RPMI8226 (cell line): ENCODE data around the gene LRRC27.
"Not testable (repeated sequence)": the region's sequence is repeated elsewhere in the genome, so short reads cannot be mapped to it uniquely, and the experiment has no call there.

Experiments
- DNase-seq: peaks from one replicate; pipeline ENCODE4 v3.0.0-alpha.2; 2015

LRRC27 gene

DNA sequence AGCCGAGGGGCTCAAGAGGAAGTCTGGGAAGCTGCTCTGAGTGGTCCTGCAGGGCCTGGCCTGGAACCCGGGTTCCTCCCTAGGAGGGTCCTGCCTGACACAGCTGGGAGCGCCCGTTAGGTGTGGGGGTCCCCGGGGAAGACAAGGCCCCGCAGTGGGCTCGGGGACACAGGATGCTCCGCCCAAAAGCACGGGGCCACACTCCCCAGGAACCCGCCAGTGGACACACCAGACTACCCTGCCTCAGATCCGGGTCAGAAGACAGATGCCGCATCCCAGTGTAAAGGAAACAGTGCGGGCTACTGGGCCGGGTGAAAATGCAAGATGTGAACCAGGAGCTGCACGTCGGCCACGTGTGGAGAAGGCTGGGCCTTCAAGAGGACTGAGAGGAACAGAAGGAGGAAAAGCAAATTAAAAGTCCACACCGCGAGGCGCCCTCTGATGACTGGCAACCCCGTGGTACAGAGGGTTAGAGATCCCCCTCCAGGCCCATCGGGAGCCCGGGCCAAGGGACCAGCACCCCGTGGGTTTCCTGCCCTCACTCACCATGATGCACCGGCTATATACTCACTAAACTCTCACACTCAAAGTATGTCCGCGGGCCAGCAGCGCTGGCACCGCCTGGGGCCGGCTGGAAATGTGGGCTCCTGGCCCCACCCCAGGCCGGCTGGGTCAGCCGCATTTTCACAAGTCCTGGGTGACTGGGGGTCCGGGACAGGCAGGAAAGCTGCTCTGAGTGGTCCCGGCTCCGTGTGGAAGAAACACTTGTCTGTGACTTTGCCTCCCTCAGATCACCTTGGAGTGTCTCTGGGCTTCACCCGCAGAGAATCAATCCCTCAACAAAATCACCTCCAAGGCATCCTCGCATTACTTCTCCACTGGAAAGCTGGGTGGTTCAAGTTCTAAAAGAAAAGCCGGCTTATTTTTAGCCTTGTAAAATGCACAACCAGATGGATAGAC lies 30.3 kb upstream of the LRRC27 start:
- DNase-seq = no peak

DNA sequence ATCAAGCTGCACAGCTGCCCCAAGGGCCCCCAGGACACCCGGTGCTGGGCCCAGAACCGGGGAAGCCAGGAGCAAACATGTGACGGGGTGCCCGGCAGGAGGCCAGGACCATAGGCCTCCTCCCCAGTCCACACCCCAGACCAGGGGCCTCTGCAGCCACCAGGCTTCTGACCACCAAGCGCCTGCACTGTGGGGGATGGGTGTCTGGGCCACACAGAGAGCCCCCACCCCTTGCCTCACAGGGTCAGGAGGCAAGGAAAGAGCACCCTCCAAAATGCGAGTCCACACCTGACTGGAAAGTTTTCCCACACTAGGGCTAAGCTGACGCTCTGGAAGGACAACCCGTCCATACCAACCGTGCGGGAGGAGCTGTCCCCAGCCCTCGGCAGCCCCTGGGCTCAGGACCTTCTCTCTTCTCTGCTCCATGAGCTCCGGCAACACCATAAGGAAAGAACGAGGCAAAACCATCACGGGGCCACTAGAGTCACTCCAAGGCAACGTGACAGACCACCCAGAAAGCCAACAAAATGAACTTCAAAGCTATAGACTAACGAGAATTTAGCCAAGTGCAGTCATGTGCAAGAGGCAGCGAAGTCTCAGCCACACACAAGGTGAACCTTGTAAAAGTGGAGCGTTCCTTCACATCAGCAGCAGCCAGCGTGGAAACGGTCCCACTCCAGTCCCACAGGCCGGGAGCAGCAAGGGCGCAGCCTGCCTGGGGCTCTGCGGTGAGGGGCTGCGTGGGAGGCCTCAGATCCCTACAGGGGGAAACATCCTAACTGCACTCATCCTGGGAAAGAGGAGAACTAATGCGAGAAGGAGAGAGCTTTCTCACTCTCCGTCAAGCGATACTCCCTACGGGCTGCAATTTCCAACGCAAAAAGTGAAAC lies 29.3 kb upstream of the LRRC27 start:
- no peak for DNase-seq

- DNase-seq = no peak
Observed at GRCh38 chr10:132303361-132304115, 28.5 kb upstream of the LRRC27 start.

DNA sequence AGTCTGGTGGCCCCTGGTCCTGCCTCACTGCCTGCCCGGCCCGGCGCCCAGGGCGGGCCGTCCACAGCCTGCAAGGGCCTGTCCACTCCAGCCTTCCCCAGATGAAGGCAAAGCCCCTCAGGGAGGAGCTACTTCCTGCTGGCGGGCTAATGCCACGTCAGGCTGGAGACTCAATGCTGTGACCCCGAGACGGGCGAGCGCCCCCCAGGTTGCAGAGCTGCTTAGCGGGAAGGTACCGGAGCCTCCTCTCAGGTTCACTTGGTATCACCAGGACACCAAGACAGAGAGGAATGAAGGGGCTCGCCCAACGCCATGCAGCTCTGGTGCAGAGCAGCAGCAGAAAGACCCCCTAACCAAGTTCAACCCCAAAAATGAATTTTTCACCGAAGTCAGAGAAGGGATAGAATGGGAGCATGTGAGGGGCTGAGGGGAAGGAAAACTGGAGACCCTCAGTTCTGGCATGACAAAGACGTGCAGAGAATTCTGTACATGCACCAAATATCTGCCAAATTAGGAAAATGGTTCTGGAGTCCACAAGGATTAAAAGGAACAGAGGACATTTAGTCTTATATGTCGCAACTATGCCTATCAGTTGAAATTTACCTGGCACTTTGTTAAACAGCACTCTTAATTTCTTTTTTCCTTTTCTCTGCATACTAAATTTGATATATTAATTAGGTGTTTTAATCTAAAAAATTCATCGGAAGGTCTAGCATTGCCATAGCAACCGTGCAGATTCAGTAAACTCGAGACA lies 27.1 kb upstream of the LRRC27 start:
- no peak for DNase-seq

- DNase-seq = no peak
Observed at GRCh38 chr10:132305654-132306342, 26.2 kb upstream of the LRRC27 start.

GRCh38 chr10:132306343-132306685 lies 25.7 kb upstream of the LRRC27 start:
- no peak for DNase-seq

DNA sequence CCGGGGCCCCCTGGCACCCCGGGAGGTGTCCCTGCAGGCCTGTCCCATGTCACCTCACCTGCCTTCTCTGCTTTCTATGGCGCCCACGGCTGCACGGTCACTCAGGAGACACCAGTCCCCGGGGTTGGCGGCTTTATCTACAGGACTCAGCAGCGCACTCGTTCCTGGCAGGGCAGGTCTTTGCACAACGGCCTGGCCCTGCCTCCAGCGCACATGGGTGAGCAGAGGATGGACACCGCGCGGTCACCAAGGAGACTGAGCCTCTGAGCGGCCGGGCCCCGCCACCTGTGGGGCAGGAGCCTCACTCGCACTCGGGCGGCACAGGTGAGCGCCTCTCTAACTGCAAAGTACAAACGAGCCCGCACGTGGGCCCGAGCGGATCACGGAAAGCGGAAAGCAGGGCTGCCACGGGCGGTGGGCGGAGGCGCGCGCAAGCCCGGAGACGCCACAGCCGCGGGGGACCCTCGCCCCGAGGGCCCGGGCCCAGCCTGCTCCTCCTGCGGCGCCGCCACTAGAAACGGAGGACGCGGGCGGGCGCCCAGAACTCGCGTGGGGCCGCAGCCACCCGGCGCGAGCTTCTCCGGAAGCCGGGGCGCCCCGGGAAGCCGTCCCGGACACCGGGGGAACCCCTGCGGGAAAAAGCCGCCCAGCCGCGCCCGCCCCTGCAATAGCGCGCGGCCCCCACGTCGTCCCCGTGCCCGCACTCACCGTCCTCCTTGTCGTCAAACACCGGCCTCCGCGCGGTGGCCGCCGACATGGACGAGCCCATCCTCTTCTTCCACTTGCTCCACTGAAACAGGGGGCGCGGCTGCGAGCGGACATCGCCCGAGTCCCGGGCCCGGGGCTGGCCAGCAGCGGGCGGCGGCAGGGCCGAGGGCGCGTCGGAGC lies 24.9 kb upstream of the LRRC27 start:
- DNase-seq = peak; percentile 9

- peak; percentile 72 for DNase-seq
Observed at GRCh38 chr10:132307823-132308586, 24.0 kb upstream of the LRRC27 start, which contains the start of gene STK32C. STK32C (minus strand) TSS chr10:132307950; CDS start chr10:132307833, 117 bp downstream.

DNA sequence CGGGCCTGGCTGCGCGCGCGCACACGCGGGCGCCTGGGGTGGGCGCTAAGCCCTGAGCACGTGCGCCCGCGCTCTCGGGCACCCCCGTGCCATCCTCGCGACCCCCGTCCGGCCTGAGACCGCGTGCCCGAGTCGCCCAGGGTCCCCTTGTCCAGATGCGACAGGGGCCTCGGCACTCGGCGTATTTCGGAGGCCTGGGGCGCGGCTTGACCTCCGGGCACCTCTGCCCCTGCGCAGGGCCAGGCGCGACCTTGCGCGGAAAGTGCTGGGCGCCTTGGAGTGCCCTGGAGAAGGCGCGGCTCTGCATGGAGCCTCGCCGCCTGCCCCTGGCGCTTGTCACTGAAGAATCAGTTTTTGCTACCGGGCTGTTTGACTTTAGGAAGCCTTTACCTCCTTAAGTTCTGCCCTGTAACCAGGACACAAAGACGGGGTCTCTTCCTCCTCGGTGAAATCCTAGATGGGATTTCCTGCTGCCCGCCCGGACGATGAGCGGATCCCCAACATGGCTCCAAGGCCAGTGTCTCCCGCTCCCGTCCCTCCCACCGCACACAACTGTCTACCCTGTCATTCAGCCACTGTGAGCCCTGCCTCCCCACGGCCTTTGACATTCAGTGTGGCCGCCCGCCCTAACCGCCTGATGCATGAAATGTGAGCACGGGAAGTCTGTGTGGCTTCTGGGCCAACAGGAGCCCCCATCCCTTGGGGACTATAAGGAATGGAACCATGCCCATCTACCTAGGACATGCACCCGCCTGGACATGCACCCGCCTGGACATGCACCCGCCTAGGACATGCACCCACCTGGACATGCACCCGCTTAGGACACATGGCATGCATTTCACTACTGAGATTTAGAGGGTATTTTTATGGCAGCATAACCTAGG lies 23.2 kb upstream of the LRRC27 start:
- no peak for DNase-seq

GRCh38 chr10:132309471-132309865 lies 22.5 kb upstream of the LRRC27 start:
- no peak for DNase-seq

DNA sequence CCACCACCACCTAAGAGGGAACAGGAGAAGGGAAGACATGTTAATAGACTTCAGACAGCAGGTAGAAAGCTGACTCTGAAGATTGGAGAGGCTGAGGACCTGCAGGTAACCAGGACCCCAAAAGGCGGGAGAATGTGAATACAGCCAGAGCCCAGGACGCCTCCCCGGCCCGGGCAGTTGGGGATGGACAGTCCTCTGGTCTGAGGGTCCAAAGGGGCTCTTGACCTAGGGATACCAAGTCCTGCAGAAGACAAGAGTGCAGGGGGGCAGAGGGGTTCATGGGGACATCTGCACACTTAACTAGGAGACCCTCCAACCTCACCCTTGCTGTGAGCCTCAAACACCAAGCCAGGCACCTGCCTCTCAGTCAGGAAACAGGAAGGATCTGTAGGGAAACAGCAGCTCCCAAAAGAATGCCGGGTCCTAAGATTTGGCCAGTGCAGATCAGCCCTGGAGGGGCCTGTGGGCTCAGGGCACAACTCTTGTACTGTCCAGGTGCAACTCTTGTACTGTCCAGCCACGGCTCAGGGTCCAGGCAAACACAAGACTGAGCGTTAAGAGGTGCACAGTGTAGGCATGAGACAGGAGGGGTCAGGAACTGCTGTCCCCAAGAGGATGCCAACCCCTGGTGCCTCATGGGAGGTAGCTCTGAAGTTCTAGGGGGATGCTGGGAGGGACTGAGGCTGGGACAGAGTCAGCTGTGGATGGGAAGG lies 22.0 kb upstream of the LRRC27 start:
- no peak for DNase-seq

GRCh38 chr10:132310701-132311337 lies 21.2 kb upstream of the LRRC27 start:
- no peak for DNase-seq

DNA sequence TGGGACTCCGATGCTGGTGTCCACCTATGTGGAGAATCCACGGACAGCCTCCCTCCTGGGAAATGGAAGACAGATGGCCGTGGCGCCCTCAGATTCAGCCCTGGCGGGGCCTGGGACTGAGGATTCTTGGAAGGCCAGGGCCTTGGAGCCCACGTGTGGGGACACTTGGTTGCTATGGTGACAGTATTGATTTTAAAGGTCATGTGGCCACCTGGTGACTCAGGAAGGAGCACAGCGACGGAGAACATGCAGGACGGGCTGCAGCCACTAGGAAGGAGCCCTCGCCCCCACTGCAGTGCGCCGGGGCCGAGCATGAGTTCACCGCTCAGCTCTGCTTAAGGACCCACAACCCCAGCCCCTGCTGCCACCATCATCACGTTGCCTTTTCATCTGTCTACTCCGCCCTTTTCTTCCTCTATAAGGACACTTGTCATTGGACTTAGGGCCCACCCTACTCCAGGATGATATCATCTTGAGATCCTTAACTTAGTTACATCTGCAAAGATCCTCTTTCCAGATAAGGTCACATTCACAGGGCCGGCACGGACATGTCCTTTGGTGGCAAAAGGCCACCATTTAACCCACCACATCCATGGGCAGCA lies 20.6 kb upstream of the LRRC27 start:
- no peak for DNase-seq

DNA sequence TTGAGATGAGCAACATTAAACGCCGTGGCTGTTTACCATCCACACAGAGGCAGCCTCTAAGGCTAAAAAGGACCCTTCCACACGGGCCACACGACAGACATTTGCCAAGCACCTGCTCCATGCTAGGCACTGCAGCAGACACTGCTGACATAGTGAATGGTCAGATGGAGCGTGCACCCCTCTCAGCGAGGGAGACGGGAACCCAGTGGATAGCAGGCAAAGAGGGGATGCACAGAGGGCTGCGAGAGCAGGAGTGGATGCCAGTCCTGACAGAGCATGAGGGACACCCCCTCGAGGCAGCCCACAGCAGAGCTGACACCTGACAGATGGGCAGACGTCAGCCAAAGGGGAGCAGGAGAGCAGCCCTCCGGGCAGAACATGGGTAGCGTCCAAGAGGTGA lies 18.7 kb upstream of the LRRC27 start:
- DNase-seq = no peak

- no peak for DNase-seq
Observed at GRCh38 chr10:132313865-132314264, 18.1 kb upstream of the LRRC27 start.

- DNase-seq = no peak
Observed at GRCh38 chr10:132314336-132314735, 17.7 kb upstream of the LRRC27 start.

- not testable (repeated sequence) for DNase-seq
Observed at GRCh38 chr10:132314881-132315280, 17.1 kb upstream of the LRRC27 start.
